Liver (tissue), 3 donors: ENCODE results near the gene BMPER.

Experiments used
- CTCF ChIP-seq: fragments of 150-350 bp; IDR thresholded peaks from 2 replicates; pipeline ENCODE4 v1.5.1; 2017; ENCODE audit warnings: improper control_type of control experiment, low read depth, low read length; ENCODE audit not compliant: missing input control
- NR2F2 ChIP-seq: IDR thresholded peaks from 2 replicates; pipeline ENCODE4 v1.6.1; 2016; ENCODE audit warnings: antibody characterized with exemption
- REST ChIP-seq: IDR thresholded peaks from 2 replicates; pipeline ENCODE4 v1.6.1; 2016; ENCODE audit warnings: antibody characterized with exemption, mild to moderate bottlenecking
- SP1 ChIP-seq: IDR thresholded peaks from 2 replicates; pipeline ENCODE4 v1.6.1; 2018; ENCODE audit warnings: antibody characterized with exemption, mild to moderate bottlenecking
- TAF1 ChIP-seq: conservative IDR thresholded peaks from 2 replicates; pipeline ENCODE4 v1.6.1; 2016; ENCODE audit warnings: antibody characterized with exemption, mild to moderate bottlenecking
- ZBTB33 ChIP-seq: IDR thresholded peaks from 2 replicates; pipeline ENCODE4 v1.6.1; 2016; ENCODE audit warnings: antibody characterized with exemption
- donor health status: healthy.
- donor health status: healthy.

GRCh38 chr7:34036972-34037792 lies 131.8 kb downstream of the BMPER start:
- TF ChIP-seq CTCF (no peak), SP1 (no peak), ZBTB33 (no peak), TAF1 (no peak), NR2F2 (no peak), REST (no peak)
